Renal cortical epithelial cell (primary cell): ENCODE data around the gene NDUFB7. TPM values are rescaled to one million over a fixed set of nuclear protein-coding genes. Genes with fewer than 3 reads are reported as not detected.
"Not testable (repeated sequence)": the region's sequence is repeated elsewhere in the genome, so short reads cannot be mapped to it uniquely, and the experiment has no call there.

ENCODE experiments used
- DNase-seq: peaks from one replicate; pipeline ENCODE4 v3.0.0-alpha.2; 2011; ENCODE audit warnings: low read depth
- total RNA-seq: library from RNA; depleted of rRNA; stranded (reverse); fragments of >200 nt; gene quantifications from 2 replicates; pipeline ENCODE4 v1.2.3, GENCODE V29; 2014

The NDUFB7 gene
- total RNA-seq, 1 donor from 2014 or later: 108 TPM

DNA sequence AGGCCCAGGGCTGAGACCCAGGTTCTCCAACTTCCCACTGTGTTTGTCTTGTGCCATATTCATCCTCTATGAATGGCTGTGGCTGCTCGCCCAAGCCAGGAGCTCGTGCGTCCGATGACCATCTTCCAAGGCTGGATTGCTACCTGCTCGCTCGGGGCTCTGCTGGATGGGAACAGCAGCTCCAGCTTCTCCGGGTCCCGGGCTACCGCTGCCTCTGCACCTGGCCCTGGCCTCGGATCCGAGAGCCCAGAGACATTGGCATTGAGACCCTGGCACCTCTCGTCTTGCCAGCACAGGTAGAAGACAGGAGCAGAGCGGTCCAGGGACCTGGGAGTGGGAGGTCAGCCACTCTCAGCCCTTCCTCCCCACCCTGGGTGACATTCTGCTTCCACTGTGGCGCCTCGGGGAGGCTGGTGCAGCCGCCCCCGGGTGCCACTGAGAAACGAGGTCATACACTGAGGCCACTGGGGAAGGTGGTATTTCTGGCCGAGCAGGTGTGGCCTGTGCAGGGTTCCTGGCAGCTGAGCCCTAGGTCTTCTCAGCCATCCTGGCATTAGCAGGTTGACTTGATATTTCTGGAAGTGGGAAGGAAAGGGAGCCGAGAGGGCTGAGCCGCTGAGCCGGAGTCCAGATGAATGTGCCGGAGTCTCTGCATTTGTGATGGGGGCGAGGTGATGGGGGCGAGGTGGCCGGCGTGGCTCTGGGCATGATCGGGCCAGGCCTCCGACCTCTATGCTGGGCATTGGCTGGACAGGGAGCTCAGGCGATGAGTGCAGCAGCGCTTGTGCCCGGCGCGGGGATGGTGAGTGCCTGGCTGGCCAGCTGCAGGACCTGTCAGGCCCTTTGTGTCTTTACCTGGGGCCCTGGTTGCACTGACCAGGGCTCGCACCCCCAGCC, 18.6 kb downstream of the NDUFB7 start:
- no peak for DNase-seq

DNA sequence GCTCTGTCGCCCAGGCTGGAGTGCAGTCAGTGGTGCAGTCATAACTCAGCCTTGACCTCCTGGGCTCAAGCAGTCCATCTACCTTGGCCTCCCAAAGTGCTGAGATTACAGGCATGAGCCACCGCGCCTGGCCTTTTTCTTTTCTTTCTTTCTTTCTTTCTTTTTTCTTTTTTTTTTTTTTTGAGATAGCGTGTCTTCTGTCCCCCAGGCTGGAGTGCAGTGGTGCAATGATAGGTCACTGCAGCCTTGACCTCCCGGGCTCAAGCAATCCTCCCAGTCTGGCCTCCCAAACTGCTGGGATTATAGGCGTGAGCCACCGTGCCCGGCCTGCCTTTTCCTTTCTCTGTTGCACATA, 19.9 kb downstream of the NDUFB7 start:
- DNase-seq: not testable (repeated sequence)

DNA sequence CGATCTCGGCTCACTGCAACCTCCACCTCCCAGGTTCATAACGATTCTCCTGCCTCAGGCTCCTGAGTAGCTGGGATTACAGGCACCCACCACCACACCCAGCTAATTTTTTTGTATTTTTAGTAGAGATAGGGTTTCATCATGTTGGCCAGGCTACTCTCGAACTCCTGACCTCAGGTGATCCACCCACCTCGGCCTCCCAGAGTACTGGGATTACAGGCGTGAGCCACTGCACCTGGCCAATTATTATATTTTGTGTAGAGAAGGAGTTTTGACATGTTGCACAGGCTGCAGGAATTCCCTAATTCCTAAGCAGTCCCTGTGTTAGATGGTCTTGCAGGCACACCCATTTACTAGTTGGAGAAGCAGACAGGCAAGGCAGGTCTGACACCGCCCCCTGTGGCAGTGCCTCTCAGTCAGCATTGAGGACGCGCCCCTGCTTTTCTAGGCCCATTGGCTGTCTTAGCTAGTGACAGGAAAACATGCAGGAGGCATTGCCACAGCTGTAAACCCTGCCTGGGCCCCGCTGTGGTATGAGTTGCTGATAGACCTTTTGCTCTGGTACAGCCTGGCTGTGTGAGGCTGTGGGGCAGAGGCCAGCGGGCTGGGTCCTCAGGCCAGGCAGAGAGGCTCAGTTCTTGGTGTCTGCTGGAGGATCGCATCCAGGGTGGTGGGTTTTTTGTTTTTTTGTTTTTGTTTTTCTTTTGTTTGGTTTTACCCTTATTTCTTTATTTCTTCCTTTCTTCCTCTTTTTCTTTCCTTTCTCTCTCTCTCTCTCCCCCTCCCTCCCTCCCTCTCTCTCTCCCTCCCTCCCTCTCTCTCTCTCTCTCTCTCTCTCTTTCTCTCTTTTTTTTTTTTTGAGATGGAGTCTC, 20.5 kb downstream of the NDUFB7 start:
- peak; percentile 54 for DNase-seq

DNA sequence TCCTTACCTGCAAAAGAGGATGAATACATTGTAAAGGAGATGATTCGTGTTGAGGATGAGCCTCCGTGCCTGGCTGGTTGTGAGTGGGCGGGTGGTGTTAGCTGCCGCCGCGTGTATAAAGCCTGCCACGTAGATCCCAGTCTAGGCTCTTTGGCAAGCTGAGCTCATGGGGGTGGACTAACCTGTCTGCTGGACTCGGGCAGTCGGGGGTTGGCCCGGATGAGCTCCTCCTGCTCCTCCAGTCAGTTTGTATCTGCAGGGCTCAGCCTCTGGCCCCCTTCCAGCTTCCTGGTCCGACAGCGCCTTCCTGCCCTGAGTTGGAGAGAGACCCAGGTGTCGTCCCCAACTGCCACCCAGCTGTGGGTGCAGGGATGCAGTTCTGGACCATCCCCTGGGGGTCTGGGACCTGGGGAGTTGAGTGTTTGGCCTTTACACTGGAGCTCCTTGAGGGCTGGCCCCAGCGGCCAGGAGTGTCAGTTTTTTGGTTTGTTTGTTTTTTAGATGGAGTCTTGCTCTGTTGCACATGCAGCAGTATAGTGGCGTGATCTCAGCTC, 21.6 kb downstream of the NDUFB7 start:
- DNase-seq: peak; percentile 44

DNA sequence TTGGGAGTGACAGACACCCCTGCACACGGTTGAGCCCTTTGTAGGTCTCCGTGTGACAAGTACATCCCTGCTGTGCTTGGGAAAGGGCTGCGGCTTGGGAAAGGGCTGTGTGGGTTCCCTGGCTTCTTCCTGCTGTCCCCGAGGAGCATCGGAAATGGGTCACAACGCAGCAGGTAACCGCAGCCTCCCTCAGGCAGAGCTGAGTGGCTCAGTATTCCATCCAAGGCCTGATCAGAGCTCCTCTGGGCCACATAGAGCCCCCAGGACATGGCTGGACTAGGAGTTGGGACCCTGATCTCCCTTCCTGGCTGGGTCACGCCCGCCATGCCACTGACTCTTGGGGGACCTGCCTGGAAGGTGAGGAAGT, 26.2 kb downstream of the NDUFB7 start:
- DNase-seq: no peak

DNA sequence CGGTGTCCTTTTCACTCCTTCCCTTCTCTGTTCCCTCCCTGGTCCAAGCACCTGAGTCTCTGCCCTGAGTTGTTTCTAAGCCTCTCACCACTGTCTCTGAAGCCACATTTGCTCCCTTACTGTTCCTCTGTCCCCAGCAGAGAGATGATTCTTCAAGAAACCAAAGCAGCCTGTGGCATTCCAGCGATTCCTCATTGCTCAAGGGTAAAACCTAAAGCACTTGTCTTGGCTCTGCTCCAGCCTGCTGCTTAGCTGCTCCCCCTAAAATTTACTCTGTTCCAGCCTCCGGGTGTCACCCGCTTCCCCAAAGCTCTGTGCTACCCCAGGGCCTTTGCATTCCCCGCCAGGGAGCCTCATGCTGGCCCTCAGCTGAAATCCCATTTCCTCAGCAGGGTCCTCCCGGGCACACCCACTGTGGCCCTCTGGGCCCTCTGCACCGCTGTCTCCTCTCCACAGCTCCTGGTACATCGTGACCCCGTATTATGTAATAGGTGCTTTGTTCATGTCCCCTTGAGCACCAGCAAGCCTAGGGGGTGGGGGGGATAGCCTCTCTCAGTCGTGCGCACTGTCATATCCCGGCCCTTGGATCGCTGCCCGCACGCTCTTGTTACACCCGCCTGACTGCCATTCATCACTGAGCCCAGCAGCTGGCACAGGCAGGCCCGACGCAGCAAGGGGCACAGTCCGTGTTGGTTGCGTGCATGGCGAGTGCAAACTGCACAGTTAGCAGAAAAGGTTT, 26.7 kb downstream of the NDUFB7 start:
- peak; percentile 50 for DNase-seq

DNA sequence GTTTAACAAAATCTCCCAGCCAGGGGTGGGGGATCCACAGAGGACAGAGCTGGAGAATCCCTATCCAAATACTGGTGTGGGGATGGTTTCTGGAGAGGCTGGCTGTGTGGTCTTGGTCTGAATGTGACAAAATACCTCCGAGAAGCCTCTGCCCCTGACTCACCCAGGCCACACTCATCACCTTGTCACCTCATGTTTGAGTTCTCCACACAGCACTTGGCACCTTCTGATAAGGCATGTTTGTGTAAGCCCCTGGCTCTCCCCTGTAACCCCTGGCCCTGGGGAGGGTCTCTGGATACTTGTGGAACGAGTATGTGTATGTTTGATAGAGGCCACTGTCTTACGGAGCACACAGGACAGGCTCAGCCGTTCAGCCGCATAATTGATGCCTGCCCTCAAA, 27.8 kb downstream of the NDUFB7 start:
- no peak for DNase-seq

DNA sequence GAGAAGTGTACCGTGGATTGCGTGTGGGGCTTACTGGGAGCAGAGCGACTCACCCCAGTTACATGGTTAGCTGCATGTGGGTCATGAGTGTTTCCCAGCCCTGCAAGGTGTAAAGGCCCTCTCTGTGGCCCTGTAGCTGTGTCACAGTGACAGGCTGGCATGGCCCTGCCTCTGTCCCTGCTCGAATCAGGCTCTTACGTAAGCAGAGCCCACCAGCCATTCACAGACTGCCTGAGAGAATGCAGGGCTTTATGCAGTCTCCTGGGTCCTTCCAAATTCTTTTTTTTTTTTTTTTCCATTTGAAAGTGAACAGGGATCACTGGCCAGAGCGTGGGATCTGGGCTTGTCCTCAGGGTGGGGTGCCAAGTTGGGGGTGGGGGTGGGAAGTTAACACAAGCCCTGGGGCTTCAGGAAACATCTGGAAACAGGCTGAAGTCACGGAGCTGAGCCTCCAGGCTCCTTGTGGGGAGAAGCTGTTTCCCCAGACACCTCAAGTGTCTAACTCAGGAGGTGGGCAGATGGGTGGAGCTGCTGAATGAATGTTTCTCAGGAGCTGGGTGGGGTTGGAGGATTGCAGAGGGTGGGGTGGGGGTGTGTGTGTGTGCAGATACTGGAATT, 29.0 kb downstream of the NDUFB7 start:
- DNase-seq: no peak

DNA sequence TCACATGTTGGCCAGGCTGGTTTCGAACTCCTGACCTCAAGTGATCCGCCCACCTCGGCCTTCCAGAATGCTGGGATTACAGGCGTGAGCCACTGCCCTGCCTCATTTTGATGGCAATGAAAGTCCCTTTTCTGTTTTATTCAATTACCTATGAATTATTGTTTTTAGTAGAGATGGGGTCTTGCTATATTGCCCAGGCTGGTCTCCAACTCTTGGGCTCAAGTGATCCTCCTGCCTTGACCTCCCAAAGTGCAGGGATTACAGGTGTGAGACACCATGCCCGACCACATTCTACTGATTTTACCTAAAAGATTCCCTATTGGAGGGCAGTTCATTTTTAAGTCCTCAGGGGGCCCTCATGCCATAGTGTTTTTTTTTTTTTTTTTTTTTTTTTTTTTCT, 29.9 kb downstream of the NDUFB7 start:
- not testable (repeated sequence) for DNase-seq

DNA sequence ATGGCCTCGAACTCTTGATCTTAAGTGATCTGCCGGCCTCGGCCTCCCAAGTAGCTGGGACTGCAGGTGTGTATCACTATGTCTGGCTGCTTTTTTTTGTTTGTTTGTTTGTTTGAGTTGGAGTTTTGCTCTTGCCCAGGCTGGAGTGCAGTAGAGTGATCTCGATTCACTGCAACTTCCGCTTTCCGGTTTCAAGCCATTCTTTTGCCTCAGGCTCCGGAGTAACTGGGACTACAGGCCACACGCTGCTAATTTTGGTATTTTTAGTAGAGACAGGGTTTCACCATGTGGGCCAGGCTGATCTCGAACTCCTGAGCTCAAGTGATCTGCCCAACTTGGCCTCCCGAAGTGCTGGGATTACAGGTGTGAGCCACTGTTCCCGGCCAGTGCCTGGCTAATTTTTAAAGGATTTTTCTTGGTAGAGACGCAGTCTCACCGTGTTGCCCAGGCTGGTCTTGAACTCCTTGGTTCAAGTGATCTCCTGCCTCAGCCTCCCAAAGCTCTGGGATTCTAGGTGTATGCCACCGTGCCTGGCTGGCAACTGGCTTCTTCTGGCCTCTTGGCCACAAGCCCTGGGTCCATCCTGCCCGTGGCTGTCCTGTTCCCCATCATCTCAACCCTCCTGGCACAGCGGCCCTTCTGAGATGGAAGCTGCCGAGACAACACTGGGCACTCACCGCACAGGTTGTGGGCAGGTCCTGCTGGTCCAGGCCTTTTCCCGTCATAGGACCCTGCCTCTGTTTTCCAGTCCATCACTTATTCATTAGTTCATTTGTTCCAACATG, 30.9 kb downstream of the NDUFB7 start:
- no peak for DNase-seq

DNA sequence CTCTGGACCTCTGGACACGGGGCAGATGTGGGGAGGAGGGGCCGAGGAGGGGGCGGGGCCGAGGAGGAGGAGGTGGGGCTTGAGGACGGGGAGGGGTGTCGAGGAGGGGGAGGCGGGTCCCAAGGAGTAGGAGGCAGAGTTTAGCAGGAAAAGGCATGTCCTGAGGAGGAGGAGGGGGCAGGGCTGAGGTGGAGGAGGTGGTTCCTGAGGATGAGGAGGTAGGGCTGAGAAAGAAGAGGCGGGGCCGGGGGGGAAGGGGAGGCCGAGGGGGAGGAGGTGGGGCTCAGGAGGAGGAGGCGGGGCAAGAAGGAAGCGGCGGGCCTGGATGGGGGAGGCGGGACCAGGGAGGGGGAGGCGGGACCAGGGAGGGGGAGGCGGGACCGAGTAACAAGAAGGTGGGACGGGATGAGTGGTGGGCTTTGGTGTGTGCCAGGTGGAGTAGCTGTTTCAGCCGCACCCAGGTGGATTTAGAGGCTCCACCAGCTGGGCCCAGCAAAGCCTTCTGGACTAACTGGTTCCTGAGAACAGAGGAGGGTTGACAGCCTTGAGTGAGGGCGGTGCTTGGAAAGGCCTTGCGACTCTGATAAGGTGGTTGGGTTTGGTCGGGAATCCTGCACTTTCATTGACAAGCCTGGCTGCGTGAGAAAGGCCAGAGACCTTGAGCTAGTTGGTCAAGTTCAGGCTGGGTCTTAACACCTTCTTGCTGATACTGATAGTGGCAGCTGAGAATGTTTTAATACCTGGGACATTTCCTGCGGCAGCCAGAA, 34.8 kb downstream of the NDUFB7 start:
- DNase-seq: peak; percentile 74

DNA sequence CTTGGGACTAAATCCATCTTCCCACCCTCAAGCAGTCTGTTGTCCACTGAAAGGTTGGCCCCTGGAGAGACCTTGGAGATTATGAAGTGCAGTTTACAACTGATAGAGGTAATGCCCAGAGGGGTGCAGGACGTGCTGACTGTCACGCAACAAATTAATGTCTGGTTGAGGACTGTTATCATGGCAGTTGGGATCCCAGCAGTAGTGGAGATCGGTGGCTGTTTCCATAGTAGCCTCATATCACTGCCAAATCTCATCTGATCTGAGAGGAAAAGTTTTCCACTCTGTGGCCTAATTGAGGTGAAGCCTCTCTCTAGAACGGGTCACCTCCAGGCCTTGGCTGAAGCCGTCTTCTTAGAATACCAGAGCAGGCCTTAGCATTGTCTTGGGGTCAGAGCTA, 38.4 kb downstream of the NDUFB7 start:
- no peak for DNase-seq

DNA sequence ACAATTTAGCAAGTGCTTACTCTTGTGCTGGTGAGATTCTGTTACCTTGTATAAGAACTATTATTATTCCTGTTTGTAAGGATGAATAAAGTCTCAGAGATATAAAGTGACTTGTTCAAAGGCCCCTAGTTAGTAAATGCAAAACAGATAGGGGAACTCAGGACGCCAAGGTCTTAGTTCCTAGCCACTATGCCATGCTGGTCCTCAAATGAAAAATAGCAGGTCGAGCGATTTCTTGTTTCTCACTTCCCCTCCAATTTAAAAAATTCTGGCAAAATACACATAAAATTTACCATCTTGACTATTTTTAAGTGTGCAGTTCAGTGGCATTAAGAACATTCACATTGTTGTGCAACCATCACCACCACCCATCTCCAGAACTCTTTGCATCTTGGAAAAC, 41.4 kb downstream of the NDUFB7 start:
- no peak for DNase-seq

DNA sequence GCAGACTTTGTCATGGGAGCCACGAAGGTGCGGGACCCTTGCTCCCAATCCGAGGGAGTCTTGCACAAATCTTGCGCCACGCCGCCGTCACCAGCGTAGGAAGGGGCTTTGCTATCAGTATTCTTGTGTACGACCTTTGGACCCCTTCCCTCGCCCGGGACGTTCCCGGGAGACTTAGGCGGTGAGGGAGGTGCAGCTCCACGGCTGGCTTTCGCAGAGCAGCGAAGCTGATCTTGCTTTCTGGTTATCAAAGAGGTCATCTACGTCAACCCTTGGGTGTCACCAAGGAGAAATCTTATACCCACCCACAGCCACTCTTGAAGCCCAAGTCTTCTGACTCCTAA, 41.9 kb downstream of the NDUFB7 start:
- no peak for DNase-seq

DNA sequence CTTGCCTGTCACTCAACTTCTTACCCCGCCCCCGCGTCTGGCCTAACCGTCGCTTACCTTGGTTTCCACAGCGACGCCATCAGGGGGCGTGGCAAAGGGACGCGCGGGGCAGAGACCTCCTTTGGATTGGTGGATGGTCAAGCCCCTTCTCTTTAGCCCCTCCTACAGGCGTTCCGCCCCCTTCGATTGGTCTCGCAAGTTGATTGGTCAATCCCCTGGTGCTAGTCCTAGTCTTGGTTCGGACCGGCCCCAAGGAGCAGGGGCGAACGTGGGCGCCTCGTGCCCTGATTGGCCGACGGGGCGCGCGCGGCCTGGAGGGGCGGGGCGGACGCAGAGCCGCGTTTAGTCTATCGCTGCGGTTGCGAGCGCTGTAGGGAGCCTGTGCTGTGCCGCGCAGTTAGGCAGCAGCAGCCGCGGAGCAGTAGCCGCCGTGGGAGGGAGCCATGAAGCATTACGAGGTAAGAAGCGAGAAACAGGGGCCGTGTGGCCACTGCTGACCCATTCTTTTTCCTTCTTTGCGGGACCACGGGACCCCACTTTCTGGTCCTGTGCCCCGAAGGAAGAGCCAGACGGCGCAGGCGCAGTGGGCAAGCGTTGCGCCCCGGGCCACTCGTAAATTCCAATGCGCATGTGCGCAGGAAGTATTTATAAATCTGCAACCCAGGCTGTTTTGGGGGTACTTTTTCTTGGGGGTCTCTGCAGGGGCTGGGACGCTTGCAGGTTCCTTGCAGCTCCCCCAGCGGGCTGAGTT, 42.4 kb downstream of the NDUFB7 start, which contains the start of gene TECR:
TECR (plus strand) TSS at position 341 of the 751 bp plus-strand sequence; CDS start at position 444, 103 bp downstream.
- peak; percentile 99 for DNase-seq

DNA sequence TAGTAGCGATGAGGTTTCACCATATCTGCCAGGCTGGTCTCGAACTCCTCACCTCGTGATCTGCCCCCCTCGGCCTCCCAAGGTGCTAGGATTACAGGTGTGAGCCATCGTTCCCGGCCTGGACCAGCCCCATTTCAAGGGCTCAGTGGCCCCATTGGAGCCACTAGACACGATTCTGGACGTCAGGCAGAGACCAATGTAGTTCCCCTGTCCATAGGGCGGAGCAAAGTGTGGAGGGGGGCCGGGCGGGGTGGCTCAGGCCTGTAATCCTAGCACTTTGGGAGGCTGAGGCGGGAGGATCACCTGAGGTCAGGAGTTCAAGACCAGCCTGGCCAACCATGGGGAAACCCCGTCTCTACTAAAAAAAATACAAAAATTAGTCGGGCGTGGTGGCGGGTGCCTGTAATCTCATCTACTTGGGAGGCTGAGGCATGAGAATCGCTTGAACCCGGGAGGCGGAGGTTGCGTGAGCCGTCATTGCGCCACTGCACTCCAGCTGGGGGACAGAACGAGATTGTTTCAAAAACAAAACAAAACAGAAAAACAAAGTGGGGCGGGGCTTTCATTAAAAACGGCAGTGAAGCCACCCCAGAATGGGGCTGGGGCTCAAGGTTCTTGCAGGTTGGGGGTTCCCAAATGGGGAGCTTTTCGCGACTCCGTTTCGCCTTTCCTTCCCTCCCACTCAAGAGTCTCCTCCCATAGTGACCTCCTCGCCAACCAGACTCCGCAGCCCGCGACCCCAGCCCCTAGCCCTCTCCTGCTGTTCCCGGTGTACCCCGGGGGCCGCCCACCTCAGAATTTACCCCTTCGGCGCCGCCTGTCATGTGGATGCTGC, 43.2 kb downstream of the NDUFB7 start:
- DNase-seq: no peak

DNA sequence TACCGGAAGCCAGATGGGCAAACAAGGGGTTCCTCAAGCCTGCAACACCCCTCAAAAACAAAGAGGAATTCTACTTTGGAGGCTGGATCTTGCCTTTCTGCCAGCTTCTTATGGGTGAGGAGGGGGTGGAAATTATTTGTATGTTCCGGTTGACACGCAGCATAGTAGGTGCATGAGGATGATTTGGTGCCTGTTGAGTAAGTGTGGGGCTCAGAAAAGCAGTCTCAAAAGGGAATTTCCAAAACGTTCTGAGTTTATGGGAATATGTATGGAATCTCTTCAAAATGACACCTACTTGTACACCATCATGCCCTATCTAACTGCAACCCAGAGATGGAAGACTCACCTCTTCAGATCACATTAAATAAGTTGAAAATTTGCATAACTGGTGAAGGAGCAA, 45.4 kb downstream of the NDUFB7 start:
- DNase-seq: no peak

DNA sequence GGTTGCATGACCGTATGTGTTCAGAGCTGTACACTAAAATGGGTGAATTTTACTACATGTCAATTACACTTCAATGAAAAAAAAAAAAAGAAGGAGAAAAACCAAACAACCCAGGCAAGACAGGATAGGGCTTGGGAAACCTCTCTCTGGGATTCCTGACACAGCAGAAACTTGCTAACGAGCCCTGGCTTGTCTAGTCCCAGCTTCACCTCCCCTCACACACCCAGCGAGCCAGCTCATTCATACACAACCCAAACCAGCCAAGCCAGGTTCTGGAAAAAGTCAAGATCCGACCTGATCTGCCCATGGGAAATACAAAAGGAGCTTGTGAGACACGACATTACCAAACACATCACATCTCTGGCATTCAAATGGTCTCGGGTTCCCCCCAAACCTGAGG, 46.1 kb downstream of the NDUFB7 start:
- DNase-seq: no peak
